Ovary (tissue), 3 donors: ENCODE measurements around the gene EFCC1.

ENCODE experiments used
- POLR2A ChIP-seq: fragments of 450-650 bp; IDR thresholded peaks from one replicate; pipeline ENCODE4 v1.6.1; 2017; ENCODE audit warnings: antibody characterized with exemption, mild to moderate bottlenecking, moderate library complexity
- TF ChIP-seq, protein P1 (sequence below), 3 donors: fragments of 450-650 bp in 2 of 3; fragments of 200-600 bp in 1 of 3; IDR thresholded peaks; one replicate each; pipeline versions ENCODE4 v1.5.1 to v1.8.0; 2016 to 2022; ENCODE audit warnings: antibody characterized with exemption in 3 of 3, mild to moderate bottlenecking in 1 of 3
- donor health status: DM: no; HTN: no; CAD: no.

DNA sequence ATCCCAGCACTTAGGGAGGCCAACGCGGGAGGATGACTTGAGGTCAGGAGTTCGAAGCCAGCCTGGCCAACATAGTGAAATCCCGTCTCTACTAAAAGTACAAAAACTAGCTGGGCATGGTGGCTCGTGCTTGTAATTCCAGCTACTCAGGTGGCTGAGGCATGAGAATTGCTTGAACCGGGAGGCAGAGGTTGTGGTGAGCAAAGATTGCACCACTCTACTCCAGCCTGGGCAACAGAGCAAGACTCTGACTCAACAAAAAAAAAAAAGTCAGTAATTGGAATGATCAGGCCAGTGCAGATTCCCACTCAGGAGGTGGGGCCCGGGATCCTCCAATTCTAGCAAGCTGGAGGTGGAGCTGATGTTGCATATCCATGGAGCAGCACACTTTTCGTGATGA is 12.8 kb upstream of the EFCC1 start:
- TF ChIP-seq, protein P1, sequence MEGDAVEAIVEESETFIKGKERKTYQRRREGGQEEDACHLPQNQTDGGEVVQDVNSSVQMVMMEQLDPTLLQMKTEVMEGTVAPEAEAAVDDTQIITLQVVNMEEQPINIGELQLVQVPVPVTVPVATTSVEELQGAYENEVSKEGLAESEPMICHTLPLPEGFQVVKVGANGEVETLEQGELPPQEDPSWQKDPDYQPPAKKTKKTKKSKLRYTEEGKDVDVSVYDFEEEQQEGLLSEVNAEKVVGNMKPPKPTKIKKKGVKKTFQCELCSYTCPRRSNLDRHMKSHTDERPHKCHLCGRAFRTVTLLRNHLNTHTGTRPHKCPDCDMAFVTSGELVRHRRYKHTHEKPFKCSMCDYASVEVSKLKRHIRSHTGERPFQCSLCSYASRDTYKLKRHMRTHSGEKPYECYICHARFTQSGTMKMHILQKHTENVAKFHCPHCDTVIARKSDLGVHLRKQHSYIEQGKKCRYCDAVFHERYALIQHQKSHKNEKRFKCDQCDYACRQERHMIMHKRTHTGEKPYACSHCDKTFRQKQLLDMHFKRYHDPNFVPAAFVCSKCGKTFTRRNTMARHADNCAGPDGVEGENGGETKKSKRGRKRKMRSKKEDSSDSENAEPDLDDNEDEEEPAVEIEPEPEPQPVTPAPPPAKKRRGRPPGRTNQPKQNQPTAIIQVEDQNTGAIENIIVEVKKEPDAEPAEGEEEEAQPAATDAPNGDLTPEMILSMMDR (IDR thresholded peaks at IDR 0.05): no peak
- TF ChIP-seq POLR2A: no peak
